ENCODE data around the gene SCAANT1. TPM values are rescaled to one million over a fixed set of nuclear protein-coding genes. Genes with fewer than 3 reads are reported as not detected.

Gene SCAANT1
- total RNA-seq, 2 experiments from 2014 or later, result not detected

GRCh38 chr3:63914312-63914711 is 2.1 kb upstream of the SCAANT1 start:
- peaks cover 51% of the 10 kb centered on the region for H3K4me1 Mint-ChIP-seq (ENCODE audit: low read depth)
- intact Hi-C loops (cut with micrococcal nuclease), result loop anchor here (5.0 to 10.0 kb wide), 2 partner anchors 50 to 52 kb away; partner anchors contain the start of genes ATXN7 and THOC7
- peaks cover 51% of the 10 kb centered on the region for H3K36me3 Mint-ChIP-seq (ENCODE audit: low read depth)
- peak overlapping the region; percentile 89 for H3K4me3 Mint-ChIP-seq
- TF ChIP-seq CTCF (IDR thresholded peaks at IDR 0.05), result no peak
- DNase-seq (no peak), ATAC-seq (no peak)
- no peaks in the 10 kb centered on the region for H3K27me3 Mint-ChIP-seq
- no peak overlapping the region for H3K27ac Mint-ChIP-seq
- ChIA-PET POLR2A (interaction anchor here (1.1 to 2.0 kb wide), 2 partner anchors 50 to 61 kb away, joined by 3 to 8 read pairs; no protein-coding TSS in a partner anchor), CTCF (no interaction called here)
- H3K9me3 Mint-ChIP-seq, result no peaks in the 10 kb centered on the region

GRCh38 chr3:63912768-63913588 is 795 bp upstream of the SCAANT1 start:
- ChIA-PET CTCF (interaction anchor here (0.9 to 1.5 kb wide), 4 partner anchors 21 to 60 kb away, joined by 3 read pairs; no protein-coding TSS in a partner anchor), POLR2A (interaction anchor here (0.7 to 1.8 kb wide), 6 partner anchors 15 to 65 kb away, joined by 3 to 6 read pairs (median 3); no protein-coding TSS in a partner anchor)
- no peak for TF ChIP-seq CTCF (IDR thresholded peaks at IDR 0.05)
- ATAC-seq (peak; percentile 40), DNase-seq (peak; percentile 64)
- Mint-ChIP-seq H3K27ac (peak overlapping the region; percentile 93), H3K4me3 (peak overlapping the region; percentile 89), H3K27me3 (no peaks in the 10 kb centered on the region), H3K4me1 (ENCODE audit: low read depth) (peaks cover 45% of the 10 kb centered on the region), H3K9me3 (no peaks in the 10 kb centered on the region), H3K36me3 (ENCODE audit: low read depth) (peaks cover 40% of the 10 kb centered on the region)
- intact Hi-C loops (cut with micrococcal nuclease), result loop anchor here (5.0 to 10.0 kb wide), 2 partner anchors 51 to 52 kb away; partner anchors contain the start of genes ATXN7 and THOC7

GRCh38 chr3:63911509-63911872 is 692 bp downstream of the SCAANT1 start:
- POLR2A ChIA-PET, result interaction anchor here (0.6 to 1.8 kb wide), 7 partner anchors 10 to 69 kb away, joined by 3 to 6 read pairs (median 3); no protein-coding TSS in a partner anchor
- no peak for TF ChIP-seq CTCF (IDR thresholded peaks at IDR 0.05)
- ATAC-seq (peak; percentile 31), DNase-seq (peak; percentile 60)
- CTCF ChIA-PET, result interaction anchor here (1.1 to 1.9 kb wide), 5 partner anchors 17 to 68 kb away, joined by 3 to 5 read pairs (median 3); no protein-coding TSS in a partner anchor
- H3K4me1 Mint-ChIP-seq (ENCODE audit: low read depth), result peaks cover 34% of the 10 kb centered on the region
- H3K9me3 Mint-ChIP-seq, result no peaks in the 10 kb centered on the region
- H3K27ac Mint-ChIP-seq, result peak overlapping the region; percentile 97
- no peaks in the 10 kb centered on the region for H3K27me3 Mint-ChIP-seq
- H3K36me3 Mint-ChIP-seq (ENCODE audit: low read depth), result peaks cover 26% of the 10 kb centered on the region
- intact Hi-C loops (cut with micrococcal nuclease), result loop anchor here (5.0 to 10.0 kb wide), 2 partner anchors 49 to 53 kb away; partner anchors contain the start of genes ATXN7 and THOC7
- peak overlapping the region; percentile 92 for H3K4me3 Mint-ChIP-seq

GRCh38 chr3:63910891-63911290 is 1.3 kb downstream of the SCAANT1 start:
- H3K4me3 Mint-ChIP-seq, result peak overlapping the region; percentile 92
- peak; percentile 12 for DNase-seq
- no peaks in the 10 kb centered on the region for H3K27me3 Mint-ChIP-seq
- CTCF ChIA-PET, result interaction anchor here (1.9 kb wide), 1 partner anchor 69 kb away, joined by 5 read pairs; no protein-coding TSS in a partner anchor
- ATAC-seq, result peak; percentile 18
- TF ChIP-seq CTCF (IDR thresholded peaks at IDR 0.05), result no peak
- peak overlapping the region; percentile 97 for H3K27ac Mint-ChIP-seq
- POLR2A ChIA-PET, result interaction anchor here (0.6 to 1.8 kb wide), 3 partner anchors 33 to 70 kb away, joined by 3 to 5 read pairs (median 3); no protein-coding TSS in a partner anchor
- H3K36me3 Mint-ChIP-seq (ENCODE audit: low read depth), result peaks cover 23% of the 10 kb centered on the region
- intact Hi-C loops (cut with micrococcal nuclease), result loop anchor here (5.0 to 10.0 kb wide), 2 partner anchors 49 to 54 kb away; partner anchors contain the start of genes ATXN7 and THOC7
- no peaks in the 10 kb centered on the region for H3K9me3 Mint-ChIP-seq
- H3K4me1 Mint-ChIP-seq (ENCODE audit: low read depth), result peaks cover 31% of the 10 kb centered on the region
